ENCODE measurements around the gene FOXJ3. TPM values are rescaled to one million over a fixed set of nuclear protein-coding genes. Genes with fewer than 3 reads are reported as not detected.

FOXJ3 gene
- total RNA-seq, 1 donor from 2014 or later, result 45.0 TPM

GRCh38 chr1:42288311-42288985 lies 46.6 kb downstream of the FOXJ3 start:
- Mint-ChIP-seq H3K4me1 (ENCODE audit: low read depth, unreplicated experiment) (no peaks in the 10 kb centered on the region), H3K36me3 (ENCODE audit: unreplicated experiment) (peaks cover 1% of the 10 kb centered on the region), H3K4me3 (ENCODE audit: unreplicated experiment) (no peak overlapping the region), H3K27me3 (ENCODE audit: unreplicated experiment) (no peaks in the 10 kb centered on the region), H3K27ac (ENCODE audit: unreplicated experiment) (no peak overlapping the region), H3K9me3 (ENCODE audit: unreplicated experiment) (no peaks in the 10 kb centered on the region)
- no peak for TF ChIP-seq CTCF (IDR thresholded peaks at IDR 0.05; ENCODE audit: partially characterized antibody, unreplicated experiment)
- DNase-seq, result no peak

GRCh38 chr1:42282867-42283583 lies 52.0 kb downstream of the FOXJ3 start:
- Mint-ChIP-seq H3K36me3 (ENCODE audit: unreplicated experiment) (no peaks in the 10 kb centered on the region), H3K27me3 (ENCODE audit: unreplicated experiment) (no peaks in the 10 kb centered on the region), H3K4me1 (ENCODE audit: low read depth, unreplicated experiment) (peaks cover 9% of the 10 kb centered on the region), H3K4me3 (ENCODE audit: unreplicated experiment) (no peak overlapping the region), H3K9me3 (ENCODE audit: unreplicated experiment) (no peaks in the 10 kb centered on the region), H3K27ac (ENCODE audit: unreplicated experiment) (no peak overlapping the region)
- TF ChIP-seq CTCF (IDR thresholded peaks at IDR 0.05; ENCODE audit: partially characterized antibody, unreplicated experiment), result no peak
- DNase-seq, result no peak

- Mint-ChIP-seq H3K27me3 (ENCODE audit: unreplicated experiment) (no peaks in the 10 kb centered on the region), H3K4me3 (ENCODE audit: unreplicated experiment) (no peak overlapping the region), H3K9me3 (ENCODE audit: unreplicated experiment) (no peaks in the 10 kb centered on the region), H3K36me3 (ENCODE audit: unreplicated experiment) (no peaks in the 10 kb centered on the region), H3K4me1 (ENCODE audit: low read depth, unreplicated experiment) (peaks cover 9% of the 10 kb centered on the region), H3K27ac (ENCODE audit: unreplicated experiment) (no peak overlapping the region)
- no peak for TF ChIP-seq CTCF (IDR thresholded peaks at IDR 0.05; ENCODE audit: partially characterized antibody, unreplicated experiment)
- no peak for DNase-seq
These were observed 52.9 kb downstream of the FOXJ3 start for GRCh38 chr1:42282024-42282579.

- DNase-seq, result no peak
- H3K4me1 Mint-ChIP-seq (ENCODE audit: low read depth, unreplicated experiment), result peaks cover 9% of the 10 kb centered on the region
- TF ChIP-seq CTCF (IDR thresholded peaks at IDR 0.05; ENCODE audit: partially characterized antibody, unreplicated experiment), result no peak
- H3K9me3 Mint-ChIP-seq (ENCODE audit: unreplicated experiment), result no peaks in the 10 kb centered on the region
- H3K27me3 Mint-ChIP-seq (ENCODE audit: unreplicated experiment), result no peaks in the 10 kb centered on the region
- no peak overlapping the region for H3K4me3 Mint-ChIP-seq (ENCODE audit: unreplicated experiment)
- no peak overlapping the region for H3K27ac Mint-ChIP-seq (ENCODE audit: unreplicated experiment)
- H3K36me3 Mint-ChIP-seq (ENCODE audit: unreplicated experiment), result no peaks in the 10 kb centered on the region
These were observed 54.2 kb downstream of the FOXJ3 start for GRCh38 chr1:42280821-42281220.

- Mint-ChIP-seq H3K36me3 (ENCODE audit: unreplicated experiment) (no peaks in the 10 kb centered on the region), H3K27me3 (ENCODE audit: unreplicated experiment) (no peaks in the 10 kb centered on the region), H3K9me3 (ENCODE audit: unreplicated experiment) (no peaks in the 10 kb centered on the region), H3K4me1 (ENCODE audit: low read depth, unreplicated experiment) (peaks cover 9% of the 10 kb centered on the region), H3K27ac (ENCODE audit: unreplicated experiment) (no peak overlapping the region), H3K4me3 (ENCODE audit: unreplicated experiment) (no peak overlapping the region)
- no peak for TF ChIP-seq CTCF (IDR thresholded peaks at IDR 0.05; ENCODE audit: partially characterized antibody, unreplicated experiment)
- DNase-seq, result no peak
These were observed 56.0 kb downstream of the FOXJ3 start for GRCh38 chr1:42279055-42279454.
